ENCODE results near the gene RPS6KB1. TPM values are rescaled to one million over a fixed set of nuclear protein-coding genes. Genes with fewer than 3 reads are reported as not detected.
"Not testable (repeated sequence)": the region's sequence is repeated elsewhere in the genome, so short reads cannot be mapped to it uniquely, and the experiment has no call there.

Gene RPS6KB1
- polyA plus RNA-seq, 4 donors, result 6.5 to 25.8 (median 9.8) TPM

DNA sequence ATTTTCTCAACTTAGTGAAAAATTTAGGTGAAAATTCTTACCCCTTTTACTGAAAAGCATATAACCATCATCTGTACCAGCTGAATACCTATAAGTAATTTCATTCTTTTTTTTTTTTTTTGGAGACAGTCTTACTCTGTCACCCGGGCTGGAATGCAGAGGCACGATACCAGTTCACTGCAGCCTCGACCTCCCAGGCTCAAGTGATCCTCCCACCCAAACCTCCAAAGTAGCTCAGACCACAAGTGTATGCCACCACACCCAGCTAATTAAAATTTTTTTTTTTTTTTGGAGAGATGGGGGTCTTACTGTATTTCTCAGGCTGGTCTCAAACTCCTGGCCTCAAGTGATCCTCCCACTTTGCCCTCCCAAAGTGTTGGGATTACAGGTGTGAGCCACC, 34.0 kb upstream of the RPS6KB1 start:
- WGBS, 3 donors, result 60 to 78% (median 71%) methylated on average over 3 of the region's 3 CpGs
- Histone ChIP-seq H3K9me3 (ENCODE audit: control insufficient read depth in 2 of 2, insufficient read depth in 1 of 2, low read depth in 1 of 2, low read length in 1 of 2) (no peaks in the 10 kb centered on the region), H3K4me1 (ENCODE audit: control insufficient read depth in 3 of 3, insufficient read depth in 2 of 3, low read depth in 1 of 3, low read length in 2 of 3) (peaks cover 0 to 10% (median 0%) of the 10 kb centered on the region in 3 donors), H3K27me3 (ENCODE audit: control insufficient read depth in 3 of 3, insufficient read depth in 3 of 3, low read length in 3 of 3) (no peaks in the 10 kb centered on the region), H3K36me3 (ENCODE audit: control insufficient read depth in 3 of 3, insufficient read depth in 2 of 3, low read depth in 1 of 3, low read length in 3 of 3) (peaks cover 0 to 18% (median 0%) of the 10 kb centered on the region in 3 donors), H3K4me3 (ENCODE audit: low read depth in 1 of 3, low read length in 3 of 3) (no peak overlapping the region), H3K27ac (ENCODE audit: low read depth in 1 of 3, low read length in 2 of 3) (no peak overlapping the region)
- no peak for FAIRE-seq
- no peak for DNase-seq

- Histone ChIP-seq H3K4me3 (ENCODE audit: low read depth in 1 of 3, low read length in 3 of 3) (no peak overlapping the region), H3K9me3 (ENCODE audit: control insufficient read depth in 2 of 2, insufficient read depth in 1 of 2, low read depth in 1 of 2, low read length in 1 of 2) (no peaks in the 10 kb centered on the region), H3K36me3 (ENCODE audit: control insufficient read depth in 3 of 3, insufficient read depth in 2 of 3, low read depth in 1 of 3, low read length in 3 of 3) (peaks cover 0 to 24% (median 0%) of the 10 kb centered on the region in 3 donors), H3K27ac (ENCODE audit: low read depth in 1 of 3, low read length in 2 of 3) (no peak overlapping the region), H3K27me3 (ENCODE audit: control insufficient read depth in 3 of 3, insufficient read depth in 3 of 3, low read length in 3 of 3) (no peaks in the 10 kb centered on the region), H3K4me1 (ENCODE audit: control insufficient read depth in 3 of 3, insufficient read depth in 2 of 3, low read depth in 1 of 3, low read length in 2 of 3) (peaks cover 0 to 10% (median 0%) of the 10 kb centered on the region in 3 donors)
- peak; percentile 53 to 57 for DNase-seq
- 82 to 84% (median 83%) methylated on average over 2 of the region's 2 CpGs for WGBS, 3 donors
- FAIRE-seq, result no peak
Measured at GRCh38 chr17:59859444-59860025, 33.4 kb upstream of the RPS6KB1 start.

DNA sequence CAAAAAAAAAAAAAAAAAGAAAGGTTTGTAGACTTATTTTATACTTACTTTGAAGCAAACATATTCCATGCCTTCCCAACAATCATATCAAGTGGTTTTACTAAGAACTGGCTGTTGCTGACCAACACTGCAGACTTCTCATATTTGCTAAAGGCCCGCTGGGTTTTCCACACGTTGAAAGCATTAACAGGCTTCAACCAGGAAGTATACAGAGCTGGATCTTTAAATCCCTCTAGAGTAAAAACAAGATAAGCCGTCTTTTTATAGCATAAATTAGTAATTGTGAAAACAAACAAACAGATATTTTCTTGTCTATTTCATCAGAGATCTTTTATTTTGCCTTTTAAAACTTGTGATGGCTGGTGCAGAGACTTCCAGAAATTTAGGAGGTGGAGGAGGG, 29.3 kb upstream of the RPS6KB1 start:
- Histone ChIP-seq H3K4me3 (ENCODE audit: low read depth in 1 of 3, low read length in 3 of 3) (no peak overlapping the region), H3K36me3 (ENCODE audit: control insufficient read depth in 3 of 3, insufficient read depth in 2 of 3, low read depth in 1 of 3, low read length in 3 of 3) (peaks cover 0 to 37% (median 0%) of the 10 kb centered on the region in 3 donors), H3K9me3 (ENCODE audit: control insufficient read depth in 2 of 2, insufficient read depth in 1 of 2, low read depth in 1 of 2, low read length in 1 of 2) (no peaks in the 10 kb centered on the region), H3K27me3 (ENCODE audit: control insufficient read depth in 3 of 3, insufficient read depth in 3 of 3, low read length in 3 of 3) (no peaks in the 10 kb centered on the region), H3K4me1 (ENCODE audit: control insufficient read depth in 3 of 3, insufficient read depth in 2 of 3, low read depth in 1 of 3, low read length in 2 of 3) (no peaks in the 10 kb centered on the region), H3K27ac (ENCODE audit: low read depth in 1 of 3, low read length in 2 of 3) (no peak overlapping the region)
- DNase-seq (no peak), FAIRE-seq (no peak)
- WGBS, 3 donors, result 52 to 68% (median 59%) methylated on average over 3 of the region's 3 CpGs

- no peaks in the 10 kb centered on the region for H3K27me3 ChIP-seq (ENCODE audit: control insufficient read depth in 3 of 3, insufficient read depth in 3 of 3, low read length in 3 of 3)
- peaks cover 0 to 28% (median 0%) of the 10 kb centered on the region in 3 donors for H3K36me3 ChIP-seq (ENCODE audit: control insufficient read depth in 3 of 3, insufficient read depth in 2 of 3, low read depth in 1 of 3, low read length in 3 of 3)
- 59 to 74% (median 65%) methylated on average over 1 of the region's 1 CpG for WGBS, 3 donors
- no peaks in the 10 kb centered on the region for H3K9me3 ChIP-seq (ENCODE audit: control insufficient read depth in 2 of 2, insufficient read depth in 1 of 2, low read depth in 1 of 2, low read length in 1 of 2)
- H3K4me1 ChIP-seq (ENCODE audit: control insufficient read depth in 3 of 3, insufficient read depth in 2 of 3, low read depth in 1 of 3, low read length in 2 of 3), result no peaks in the 10 kb centered on the region
- FAIRE-seq (no peak), DNase-seq (no peak)
- H3K4me3 ChIP-seq (ENCODE audit: low read depth in 1 of 3, low read length in 3 of 3), result no peak overlapping the region
- H3K27ac ChIP-seq (ENCODE audit: low read depth in 1 of 3, low read length in 2 of 3), result no peak overlapping the region
Measured at GRCh38 chr17:59869941-59870218, 23.0 kb upstream of the RPS6KB1 start.

- no peak for FAIRE-seq
- Histone ChIP-seq H3K36me3 (ENCODE audit: control insufficient read depth in 3 of 3, insufficient read depth in 2 of 3, low read depth in 1 of 3, low read length in 3 of 3) (peaks cover 0 to 28% (median 0%) of the 10 kb centered on the region in 3 donors), H3K4me1 (ENCODE audit: control insufficient read depth in 3 of 3, insufficient read depth in 2 of 3, low read depth in 1 of 3, low read length in 2 of 3) (no peaks in the 10 kb centered on the region), H3K9me3 (ENCODE audit: control insufficient read depth in 2 of 2, insufficient read depth in 1 of 2, low read depth in 1 of 2, low read length in 1 of 2) (no peaks in the 10 kb centered on the region), H3K4me3 (ENCODE audit: low read depth in 1 of 3, low read length in 3 of 3) (no peak overlapping the region), H3K27me3 (ENCODE audit: control insufficient read depth in 3 of 3, insufficient read depth in 3 of 3, low read length in 3 of 3) (no peaks in the 10 kb centered on the region), H3K27ac (ENCODE audit: low read depth in 1 of 3, low read length in 2 of 3) (no peak overlapping the region)
- no peak for DNase-seq
- 87 to 89% (median 89%) methylated on average over 8 of the region's 8 CpGs for WGBS, 3 donors
Measured at GRCh38 chr17:59870482-59870881, 22.4 kb upstream of the RPS6KB1 start.

DNA sequence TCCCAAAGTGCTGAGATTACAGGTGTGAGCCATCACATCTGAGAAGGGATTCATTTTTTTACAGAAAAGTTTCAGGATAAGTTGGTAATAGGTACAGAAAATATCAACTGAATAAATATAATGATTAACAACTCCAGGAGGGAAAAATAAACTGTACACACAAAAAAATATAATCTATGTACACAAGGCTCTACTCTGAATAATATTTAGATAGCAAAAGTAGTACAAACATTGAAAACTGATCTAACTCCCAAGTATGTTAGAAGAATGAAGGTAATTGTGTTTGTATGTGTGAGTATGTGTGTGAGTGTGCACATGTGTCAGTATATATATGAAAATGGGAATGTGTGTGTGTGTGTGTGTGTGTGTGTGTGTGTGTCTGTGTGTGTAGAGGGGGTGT, 20.6 kb upstream of the RPS6KB1 start:
- no peak for FAIRE-seq
- no peak for DNase-seq
- H3K36me3 ChIP-seq (ENCODE audit: control insufficient read depth in 3 of 3, insufficient read depth in 2 of 3, low read depth in 1 of 3, low read length in 3 of 3), result peaks cover 0 to 38% (median 5%) of the 10 kb centered on the region in 3 donors
- H3K9me3 ChIP-seq (ENCODE audit: control insufficient read depth in 2 of 2, insufficient read depth in 1 of 2, low read depth in 1 of 2, low read length in 1 of 2), result no peaks in the 10 kb centered on the region
- H3K4me1 ChIP-seq (ENCODE audit: control insufficient read depth in 3 of 3, insufficient read depth in 2 of 3, low read depth in 1 of 3, low read length in 2 of 3), result no peaks in the 10 kb centered on the region
- no peak overlapping the region for H3K27ac ChIP-seq (ENCODE audit: low read depth in 1 of 3, low read length in 2 of 3)
- H3K27me3 ChIP-seq (ENCODE audit: control insufficient read depth in 3 of 3, insufficient read depth in 3 of 3, low read length in 3 of 3), result no peaks in the 10 kb centered on the region
- no peak overlapping the region for H3K4me3 ChIP-seq (ENCODE audit: low read depth in 1 of 3, low read length in 3 of 3)

- H3K27me3 ChIP-seq (ENCODE audit: control insufficient read depth in 3 of 3, insufficient read depth in 3 of 3, low read length in 3 of 3); FAIRE-seq; H3K4me3 ChIP-seq (ENCODE audit: low read depth in 1 of 3, low read length in 3 of 3); H3K27ac ChIP-seq (ENCODE audit: low read depth in 1 of 3, low read length in 2 of 3); DNase-seq; H3K4me1 ChIP-seq (ENCODE audit: control insufficient read depth in 3 of 3, insufficient read depth in 2 of 3, low read depth in 1 of 3, low read length in 2 of 3); H3K9me3 ChIP-seq (ENCODE audit: control insufficient read depth in 2 of 2, insufficient read depth in 1 of 2, low read depth in 1 of 2, low read length in 1 of 2): not testable (repeated sequence)
- WGBS, 3 donors, result 98 to 99% (median 99%) methylated on average over 8 of the region's 8 CpGs
- peaks cover 0 to 39% (median 5%) of the 10 kb centered on the region in 3 donors for H3K36me3 ChIP-seq (ENCODE audit: control insufficient read depth in 3 of 3, insufficient read depth in 2 of 3, low read depth in 1 of 3, low read length in 3 of 3)
Measured at GRCh38 chr17:59873414-59873813, 19.5 kb upstream of the RPS6KB1 start.

DNA sequence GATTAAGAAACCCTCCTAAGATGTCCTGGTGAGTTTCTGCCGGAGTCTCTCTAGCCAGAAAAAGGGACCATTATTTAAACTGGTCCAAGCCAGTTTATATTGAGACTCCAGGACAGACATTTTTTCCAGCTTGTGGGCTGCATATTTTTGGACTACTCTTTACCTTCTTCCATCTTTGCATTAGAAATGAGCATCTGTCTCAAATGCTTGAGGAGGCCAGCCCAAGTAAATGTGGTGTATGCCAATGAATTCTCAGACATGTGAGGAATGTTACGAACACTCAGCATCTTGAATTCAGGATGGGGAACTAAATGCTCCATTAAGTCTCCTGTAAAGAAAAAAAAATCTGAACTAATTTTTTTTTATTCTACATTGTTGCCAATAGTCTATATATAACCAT, 18.5 kb upstream of the RPS6KB1 start:
- H3K9me3 ChIP-seq (ENCODE audit: control insufficient read depth in 2 of 2, insufficient read depth in 1 of 2, low read depth in 1 of 2, low read length in 1 of 2), result no peaks in the 10 kb centered on the region
- H3K27ac ChIP-seq (ENCODE audit: low read depth in 1 of 3, low read length in 2 of 3), result no peak overlapping the region
- H3K4me3 ChIP-seq (ENCODE audit: low read depth in 1 of 3, low read length in 3 of 3), result no peak overlapping the region
- no peaks in the 10 kb centered on the region for H3K27me3 ChIP-seq (ENCODE audit: control insufficient read depth in 3 of 3, insufficient read depth in 3 of 3, low read length in 3 of 3)
- no peaks in the 10 kb centered on the region for H3K4me1 ChIP-seq (ENCODE audit: control insufficient read depth in 3 of 3, insufficient read depth in 2 of 3, low read depth in 1 of 3, low read length in 2 of 3)
- FAIRE-seq (no peak), DNase-seq (no peak)
- WGBS, 3 donors, result 96 to 98% (median 96%) methylated on average over 2 of the region's 2 CpGs
- peaks cover 0 to 42% (median 5%) of the 10 kb centered on the region in 3 donors for H3K36me3 ChIP-seq (ENCODE audit: control insufficient read depth in 3 of 3, insufficient read depth in 2 of 3, low read depth in 1 of 3, low read length in 3 of 3)

- no peaks in the 10 kb centered on the region for H3K9me3 ChIP-seq (ENCODE audit: control insufficient read depth in 2 of 2, insufficient read depth in 1 of 2, low read depth in 1 of 2, low read length in 1 of 2)
- WGBS, 3 donors, result 93 to 95% (median 94%) methylated on average over 3 of the region's 3 CpGs
- H3K4me3 ChIP-seq (ENCODE audit: low read depth in 1 of 3, low read length in 3 of 3), result no peak overlapping the region
- no peaks in the 10 kb centered on the region for H3K27me3 ChIP-seq (ENCODE audit: control insufficient read depth in 3 of 3, insufficient read depth in 3 of 3, low read length in 3 of 3)
- DNase-seq, result no peak
- FAIRE-seq, result no peak
- no peaks in the 10 kb centered on the region for H3K4me1 ChIP-seq (ENCODE audit: control insufficient read depth in 3 of 3, insufficient read depth in 2 of 3, low read depth in 1 of 3, low read length in 2 of 3)
- H3K36me3 ChIP-seq (ENCODE audit: control insufficient read depth in 3 of 3, insufficient read depth in 2 of 3, low read depth in 1 of 3, low read length in 3 of 3), result peaks cover 0 to 46% (median 5%) of the 10 kb centered on the region in 3 donors
- H3K27ac ChIP-seq (ENCODE audit: low read depth in 1 of 3, low read length in 2 of 3), result no peak overlapping the region
Measured at GRCh38 chr17:59876107-59876506, 16.8 kb upstream of the RPS6KB1 start.
